Effector CD8-positive, alpha-beta T cell (primary cell): Measurements from ENCODE around the gene PPP4R3A.
"Not testable (repeated sequence)": the region's sequence is repeated elsewhere in the genome, so short reads cannot be mapped to it uniquely, and the experiment has no call there.

Experiments
- DNase-seq: peaks from one replicate; lab custom pipeline; 2025; lab: John Stamatoyannopoulos, UW

PPP4R3A gene

DNA sequence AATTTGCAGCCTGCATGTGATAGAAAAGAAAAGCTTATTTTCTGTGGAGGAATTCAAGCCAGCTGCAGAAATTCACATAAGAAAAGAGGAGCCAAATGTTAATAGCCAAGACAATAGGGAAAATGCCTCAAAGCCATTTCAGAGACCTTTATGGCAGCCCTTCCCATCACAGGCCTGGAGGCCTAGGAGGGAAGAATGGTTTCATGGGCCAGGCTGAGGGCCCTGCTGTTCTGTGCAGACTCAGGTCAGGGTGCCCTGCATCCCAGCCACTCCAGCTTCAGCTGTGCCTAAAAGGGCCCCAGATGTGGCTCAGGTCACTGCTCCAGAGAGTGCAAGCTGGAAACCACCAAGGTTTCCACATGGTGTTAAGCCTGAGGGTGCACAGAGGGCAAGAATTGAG lies 71.3 kb downstream of the PPP4R3A start:
- no peak for DNase-seq

- DNase-seq = not testable (repeated sequence)
Observed at GRCh38 chr14:91436266-91436665, 73.8 kb downstream of the PPP4R3A start.

- no peak for DNase-seq
Observed at GRCh38 chr14:91429385-91429784, 80.7 kb downstream of the PPP4R3A start.

DNA sequence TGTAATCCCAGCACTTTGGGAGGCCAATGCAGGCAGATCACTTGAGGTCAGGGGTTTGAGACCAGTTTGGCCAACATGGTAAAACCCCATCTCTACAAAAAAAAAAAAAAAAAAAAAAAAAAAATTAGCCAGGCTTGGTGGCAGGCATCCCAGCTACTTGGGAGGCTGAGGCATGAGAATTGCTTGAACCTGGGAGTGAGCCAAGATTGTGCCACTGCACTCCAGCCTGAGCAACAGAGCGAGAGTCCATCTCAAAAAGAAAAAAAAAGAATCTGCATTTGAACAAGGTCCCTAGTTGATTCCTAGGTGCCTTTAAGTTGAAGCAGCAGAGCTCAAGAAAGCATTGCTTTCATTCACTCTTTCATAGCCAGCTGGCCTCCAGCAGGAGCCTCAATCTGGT lies 81.2 kb downstream of the PPP4R3A start:
- not testable (repeated sequence) for DNase-seq

- not testable (repeated sequence) for DNase-seq
Observed at GRCh38 chr14:91425531-91425944, 84.6 kb downstream of the PPP4R3A start.

DNA sequence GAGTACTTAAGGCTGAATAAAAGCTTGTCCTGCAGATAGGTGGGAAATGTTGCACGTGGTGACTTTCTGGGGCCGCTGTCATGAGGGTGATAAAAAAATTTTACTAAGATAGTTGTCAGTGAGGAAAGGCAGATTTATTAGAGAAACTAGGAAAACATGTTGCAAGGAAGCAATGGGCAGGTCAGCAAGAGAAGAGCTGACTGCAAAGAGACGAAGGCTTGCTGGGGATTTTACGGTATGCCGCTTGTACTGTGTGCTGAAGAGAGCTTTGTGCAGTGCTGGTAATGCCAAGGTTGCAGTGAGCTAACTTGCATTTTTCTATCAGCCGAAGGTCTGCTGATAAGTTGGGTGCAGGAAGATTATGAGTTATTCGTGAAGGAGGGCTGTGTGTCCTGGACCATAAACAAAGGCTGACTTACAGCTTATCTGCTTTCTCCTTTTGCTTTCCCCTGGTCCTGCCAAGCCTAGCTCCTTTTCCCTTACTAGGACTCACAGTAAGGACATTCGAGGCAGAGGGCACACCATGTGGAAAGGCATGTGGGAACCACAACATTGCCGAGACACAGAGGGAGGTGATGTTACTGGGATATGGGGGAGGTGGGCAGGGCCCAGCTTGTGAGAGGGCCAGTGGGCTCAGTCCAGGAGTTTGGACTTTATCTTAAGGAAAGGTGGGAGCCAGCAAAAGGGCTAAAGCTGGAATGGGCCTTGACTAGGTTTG lies 85.1 kb downstream of the PPP4R3A start:
- no peak for DNase-seq

DNA sequence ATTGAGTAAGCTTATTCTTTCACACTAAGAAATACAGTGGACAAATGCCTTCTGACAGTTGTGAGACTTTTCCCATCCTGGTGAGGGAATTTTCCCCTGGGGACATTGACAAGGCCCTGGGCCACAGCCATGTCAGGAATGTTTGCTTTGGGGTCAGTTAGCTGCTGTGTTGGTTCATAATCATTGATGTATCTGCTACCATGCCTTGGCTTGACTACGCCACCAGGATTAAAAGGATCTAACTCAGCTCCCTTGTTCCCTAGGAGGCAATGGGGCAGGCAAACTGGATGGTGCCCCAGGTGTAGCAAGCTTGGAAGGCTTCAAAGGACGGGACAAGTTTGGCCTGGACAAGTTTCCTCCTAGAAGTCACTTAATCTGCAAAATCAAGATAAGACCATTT lies 89.4 kb downstream of the PPP4R3A start:
- no peak for DNase-seq

DNA sequence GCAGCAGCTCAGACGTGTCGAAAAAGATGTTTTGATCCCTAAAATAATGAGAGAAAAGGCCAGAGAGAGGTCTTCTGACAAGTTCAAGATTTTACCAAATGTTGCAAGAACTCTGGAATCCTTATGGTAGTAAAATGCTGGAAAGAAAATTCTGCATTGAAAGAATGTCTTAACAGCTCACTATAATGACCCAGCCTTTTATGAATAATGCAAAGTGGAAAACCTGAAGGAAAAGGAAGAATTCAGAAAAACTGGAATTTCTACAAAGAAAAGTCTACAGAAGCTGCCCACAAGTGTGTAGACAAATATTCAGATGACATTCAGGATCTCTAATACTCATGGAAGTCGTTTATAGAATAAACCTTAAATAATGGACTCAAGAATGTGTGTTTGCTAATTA lies 90.7 kb downstream of the PPP4R3A start:
- no peak for DNase-seq

GRCh38 chr14:91419044-91419397 lies 91.1 kb downstream of the PPP4R3A start:
- no peak for DNase-seq

GRCh38 chr14:91418387-91419043 lies 91.6 kb downstream of the PPP4R3A start:
- DNase-seq = peak; percentile 73

- peak; percentile 57 for DNase-seq
Observed at GRCh38 chr14:91417983-91418386, 92.1 kb downstream of the PPP4R3A start.

- DNase-seq = peak; percentile 57
Observed at GRCh38 chr14:91417120-91417982, 92.8 kb downstream of the PPP4R3A start, which contains the start of gene CCDC88C. TSS of gene CCDC88C (minus strand) at chr14:91417820. CDS start at chr14:91417690, 130 bp downstream.

- no peak for DNase-seq
Observed at GRCh38 chr14:91416744-91417119, 93.4 kb downstream of the PPP4R3A start.

DNA sequence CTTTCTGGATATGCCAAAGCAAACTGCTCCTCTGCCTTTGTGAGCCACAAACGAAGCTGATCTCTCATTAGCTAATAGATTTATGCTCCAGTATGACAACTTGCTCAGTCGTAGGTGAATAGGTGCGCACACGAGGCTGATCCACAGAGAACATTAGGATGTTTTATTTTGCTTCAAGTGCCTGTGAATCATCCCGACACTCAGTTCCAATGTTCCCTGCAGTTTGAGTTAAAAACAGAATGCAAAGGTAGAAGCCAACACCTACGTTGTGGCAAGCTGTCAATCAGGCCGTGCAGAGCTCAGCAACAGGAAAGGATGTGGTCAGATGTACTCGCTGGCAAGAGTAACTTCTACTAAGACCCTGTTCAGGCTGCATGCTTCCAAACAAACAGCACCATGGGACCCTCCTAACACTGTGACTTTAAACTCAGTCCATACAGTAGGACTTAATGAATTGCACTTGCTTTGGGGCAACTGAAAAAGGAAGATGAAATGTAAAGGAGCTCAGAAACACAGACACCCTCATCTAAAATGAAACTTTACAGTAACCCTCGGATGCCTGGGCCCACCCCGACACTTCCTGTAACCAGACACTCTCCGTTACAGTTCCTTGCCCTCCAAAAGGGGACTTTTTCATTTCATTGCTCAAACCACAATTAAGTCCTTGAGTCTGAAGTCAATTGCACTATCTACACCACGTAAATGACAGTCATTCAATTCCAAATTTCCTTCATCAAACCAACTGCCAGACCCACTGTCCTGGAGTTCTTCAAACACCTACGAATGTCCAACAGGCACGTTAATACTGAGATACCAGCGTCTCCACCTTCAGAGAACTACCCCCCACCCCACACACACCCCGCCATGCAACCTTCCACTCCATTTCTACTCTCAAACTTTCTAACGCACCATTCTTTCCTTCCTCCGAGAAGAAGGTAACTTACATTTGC lies 94.0 kb downstream of the PPP4R3A start:
- DNase-seq = peak; percentile 40

DNA sequence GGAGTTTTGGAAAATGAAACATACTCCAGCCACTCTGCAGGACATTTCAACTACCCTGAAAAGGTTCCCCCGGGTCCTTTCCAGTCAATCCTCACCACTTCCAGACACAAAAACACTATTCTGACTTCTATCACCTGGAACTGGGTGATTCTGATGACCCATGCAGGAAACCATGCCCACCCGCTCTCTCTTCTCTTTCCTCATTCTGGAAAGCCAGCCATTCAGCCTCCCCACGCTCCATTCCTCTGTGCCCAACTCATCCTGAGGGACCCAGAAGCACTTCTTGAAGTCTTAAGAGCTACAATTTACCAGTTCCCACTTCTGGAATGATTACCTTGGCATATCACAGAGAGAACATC lies 95.7 kb downstream of the PPP4R3A start:
- DNase-seq = no peak

DNA sequence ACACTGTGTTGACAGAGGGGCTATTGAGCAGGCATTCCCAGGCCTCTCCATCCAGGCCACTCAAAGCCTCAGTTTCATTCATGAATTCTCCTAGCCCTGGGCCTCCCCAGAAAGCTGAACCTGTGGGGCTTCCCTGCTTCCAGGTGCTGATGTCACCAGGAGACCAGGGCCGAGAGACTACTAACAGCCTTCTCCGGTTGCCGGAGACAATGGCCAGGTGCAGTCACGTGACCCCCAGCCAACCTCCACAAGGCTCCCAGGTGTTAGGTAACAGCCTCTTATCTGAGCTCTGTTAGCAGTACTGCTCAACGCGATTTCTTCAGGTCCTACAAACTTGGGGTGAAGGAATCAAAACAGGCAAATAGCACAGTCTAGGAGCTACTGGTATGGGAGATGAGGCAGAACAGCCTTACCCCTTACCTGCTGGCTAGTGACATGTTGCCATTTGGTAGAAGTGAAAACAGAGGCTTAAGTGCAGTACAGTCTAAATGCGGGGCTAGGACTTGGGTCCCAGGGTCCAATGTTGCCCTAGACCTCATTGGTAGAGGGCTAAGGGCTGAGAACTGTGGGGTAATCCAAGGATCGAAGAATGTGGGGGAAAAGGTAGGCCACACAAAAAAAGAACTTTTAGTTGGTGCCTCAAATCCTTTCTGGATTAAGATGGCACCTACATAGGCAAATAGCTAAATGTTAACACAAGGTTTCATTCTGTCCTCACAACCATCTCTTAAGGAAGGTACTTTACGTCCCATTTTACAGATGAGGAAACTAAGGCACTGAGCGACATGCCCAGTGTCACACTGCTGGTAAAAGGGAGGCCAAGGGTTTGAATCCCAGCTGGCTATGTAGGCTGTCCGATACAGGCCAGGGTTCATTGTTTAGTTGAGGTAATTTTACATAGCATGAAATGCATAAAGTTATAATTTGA lies 96.3 kb downstream of the PPP4R3A start:
- DNase-seq = peak; percentile 28

DNA sequence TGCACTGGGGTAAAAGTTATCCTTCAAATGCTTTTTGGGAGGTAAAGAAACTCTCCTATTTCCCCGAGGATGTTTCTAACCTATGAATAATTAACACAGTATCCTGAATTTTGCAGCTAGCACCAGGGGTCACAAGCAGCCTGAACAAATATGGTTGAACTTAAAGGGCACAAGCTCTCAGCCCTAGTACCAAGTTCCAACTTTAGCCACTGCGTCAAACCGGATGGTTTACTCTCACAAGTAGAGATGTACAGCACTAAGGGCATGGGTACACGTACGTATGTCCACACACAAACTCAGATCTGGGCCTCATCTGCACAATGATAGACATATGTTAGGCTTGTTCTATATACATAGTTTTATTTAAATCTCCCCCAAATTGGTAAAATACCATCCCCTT lies 97.2 kb downstream of the PPP4R3A start:
- DNase-seq = no peak

DNA sequence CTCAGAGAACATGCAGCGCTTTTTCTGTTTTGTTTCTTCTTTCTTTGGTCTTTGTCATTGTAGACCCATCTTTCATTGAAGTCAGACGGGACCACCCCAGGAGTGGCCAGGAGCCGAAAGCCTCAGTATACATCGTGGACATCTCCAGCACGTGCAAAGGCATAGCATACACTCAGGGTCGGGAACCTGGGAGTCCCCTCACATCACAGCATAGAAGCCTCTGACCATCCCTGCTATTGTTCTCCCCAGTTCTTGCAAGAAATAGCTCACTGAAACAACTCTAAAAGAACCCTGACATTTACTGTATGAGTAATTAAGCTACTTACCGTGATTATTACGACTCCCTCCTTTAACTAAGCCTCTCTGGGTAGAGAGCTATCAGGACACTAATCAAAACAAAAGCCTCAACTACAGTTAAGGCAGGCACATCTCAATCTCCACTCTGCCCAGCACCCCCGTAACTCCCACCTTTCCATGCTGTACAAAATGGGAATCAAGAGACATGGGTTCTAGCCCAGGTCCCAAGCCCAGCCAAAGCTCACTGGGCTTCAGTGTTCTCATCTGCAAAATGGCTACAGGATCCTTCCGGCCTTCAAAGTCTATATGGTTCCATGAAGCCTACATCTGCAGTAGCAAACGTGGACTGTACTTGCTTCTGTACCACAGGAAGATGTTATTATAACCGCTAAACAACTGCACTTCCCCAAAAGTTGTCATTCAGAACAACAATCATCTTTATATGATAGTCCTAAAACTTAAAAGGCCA lies 99.2 kb downstream of the PPP4R3A start:
- no peak for DNase-seq

GRCh38 chr14:91409928-91410718 lies 100.0 kb downstream of the PPP4R3A start:
- no peak for DNase-seq
